ENCODE measurements around the gene ZNF230.

ZNF230 gene

GRCh38 chr19:44002566-44003460 lies at the start of gene ZNF230:
Gene ZNF230, plus strand, starts transcription at chr19:44002957. Its CDS starts 4,122 bp downstream, at chr19:44007079.
- H3K36me3 ChIP-seq (replicated peaks): no peaks in the 10 kb centered on the region; the same call in 1 of the 2 replicates
- in situ Hi-C loops (cut with MboI; ENCODE audit: low sequenced_read_pairs): no loop called here
- peaks cover 9% of the 10 kb centered on the region for H3K4me1 ChIP-seq
- no peaks in the 10 kb centered on the region for H3K27me3 ChIP-seq (ENCODE audit: low read depth)
- H3K9me3 ChIP-seq: 0 out of 2 replicates have a peak, but pooled peaks cover 2% of the 10 kb centered on the region
- DNase-seq (ENCODE audit: low spot score in 2 of 2): peak; percentile 92 to 97
- H3K4me3 ChIP-seq: peak within 1 kb of the TSS; percentile 75

GRCh38 chr19:43956827-43957226 lies 45.9 kb upstream of the ZNF230 start:
- Histone ChIP-seq H3K4me1 (no peaks in the 10 kb centered on the region), H3K4me3 (no peak overlapping the region), H3K9me3 (peaks cover 5% of the 10 kb centered on the region; the same call in 1 of the 2 replicates), H3K27me3 (ENCODE audit: low read depth) (no peaks in the 10 kb centered on the region), H3K36me3 (replicated peaks) (no peaks in the 10 kb centered on the region)
- in situ Hi-C loops (cut with MboI; ENCODE audit: low sequenced_read_pairs): no loop called here
- DNase-seq (ENCODE audit: low spot score in 2 of 2): no peak

- DNase-seq (ENCODE audit: low spot score in 2 of 2): no peak
- Histone ChIP-seq H3K4me1 (no peaks in the 10 kb centered on the region), H3K27me3 (ENCODE audit: low read depth) (no peaks in the 10 kb centered on the region), H3K9me3 (peaks cover 5% of the 10 kb centered on the region; the same call in 1 of the 2 replicates), H3K4me3 (no peak overlapping the region), H3K36me3 (replicated peaks) (no peaks in the 10 kb centered on the region)
- in situ Hi-C loops (cut with MboI; ENCODE audit: low sequenced_read_pairs): no loop called here
These were observed 44.9 kb upstream of the ZNF230 start for GRCh38 chr19:43957891-43958290.

GRCh38 chr19:43960411-43960810 lies 42.3 kb upstream of the ZNF230 start:
- H3K9me3 ChIP-seq: peaks cover 12% of the 10 kb centered on the region
- no peaks in the 10 kb centered on the region for H3K4me1 ChIP-seq
- H3K36me3 ChIP-seq (replicated peaks): peaks cover 15% of the 10 kb centered on the region
- no peak overlapping the region for H3K4me3 ChIP-seq
- DNase-seq (ENCODE audit: low spot score in 2 of 2): no peak
- no peaks in the 10 kb centered on the region for H3K27me3 ChIP-seq (ENCODE audit: low read depth)
- in situ Hi-C loops (cut with MboI; ENCODE audit: low sequenced_read_pairs): no loop called here

- peaks cover 37% of the 10 kb centered on the region for H3K36me3 ChIP-seq (replicated peaks)
- peaks cover 23% of the 10 kb centered on the region for H3K9me3 ChIP-seq
- H3K4me1 ChIP-seq: no peaks in the 10 kb centered on the region
- H3K27me3 ChIP-seq (ENCODE audit: low read depth): no peaks in the 10 kb centered on the region
- in situ Hi-C loops (cut with MboI; ENCODE audit: low sequenced_read_pairs): no loop called here
- H3K4me3 ChIP-seq: no peak overlapping the region
- no peak for DNase-seq (ENCODE audit: low spot score in 2 of 2)
These were observed 36.6 kb upstream of the ZNF230 start for GRCh38 chr19:43966079-43966694.

- Histone ChIP-seq H3K9me3 (peaks cover 8% of the 10 kb centered on the region; the same call in 1 of the 2 replicates), H3K36me3 (replicated peaks) (no peaks in the 10 kb centered on the region), H3K4me3 (no peak overlapping the region), H3K4me1 (no peaks in the 10 kb centered on the region), H3K27me3 (ENCODE audit: low read depth) (no peaks in the 10 kb centered on the region)
- no peak for DNase-seq (ENCODE audit: low spot score in 2 of 2)
- in situ Hi-C loops (cut with MboI; ENCODE audit: low sequenced_read_pairs): no loop called here
These were observed 26.0 kb upstream of the ZNF230 start for GRCh38 chr19:43976732-43977131.

- in situ Hi-C loops (cut with MboI; ENCODE audit: low sequenced_read_pairs): no loop called here
- Histone ChIP-seq H3K9me3 (no peaks in the 10 kb centered on the region), H3K4me1 (no peaks in the 10 kb centered on the region), H3K27me3 (ENCODE audit: low read depth) (no peaks in the 10 kb centered on the region), H3K36me3 (replicated peaks) (no peaks in the 10 kb centered on the region), H3K4me3 (peak overlapping the region; percentile 39; the same call in 1 of the 2 replicates)
- DNase-seq (ENCODE audit: low spot score in 2 of 2): no peak
These were observed 19.2 kb upstream of the ZNF230 start for GRCh38 chr19:43983544-43983911.

- Histone ChIP-seq H3K4me1 (no peaks in the 10 kb centered on the region), H3K4me3 (peak within 1 kb of the TSS; percentile 39), H3K9me3 (no peaks in the 10 kb centered on the region), H3K27me3 (ENCODE audit: low read depth) (no peaks in the 10 kb centered on the region), H3K36me3 (replicated peaks) (no peaks in the 10 kb centered on the region)
- DNase-seq (ENCODE audit: low spot score in 2 of 2): peak; percentile 93 to 98
- in situ Hi-C loops (cut with MboI; ENCODE audit: low sequenced_read_pairs): no loop called here
These were observed 18.7 kb upstream of the ZNF230 start, which contains the start of gene ZNF155 for GRCh38 chr19:43983912-43984686. Gene ZNF155, plus strand, starts transcription at chr19:43984188. Its CDS starts 4,356 bp downstream, at chr19:43988544.

GRCh38 chr19:43984687-43985000 lies 18.1 kb upstream of the ZNF230 start:
- peak overlapping the region; percentile 39 for H3K4me3 ChIP-seq
- no peaks in the 10 kb centered on the region for H3K9me3 ChIP-seq
- no peak for DNase-seq (ENCODE audit: low spot score in 2 of 2)
- no peaks in the 10 kb centered on the region for H3K4me1 ChIP-seq
- H3K27me3 ChIP-seq (ENCODE audit: low read depth): no peaks in the 10 kb centered on the region
- H3K36me3 ChIP-seq (replicated peaks): no peaks in the 10 kb centered on the region
- in situ Hi-C loops (cut with MboI; ENCODE audit: low sequenced_read_pairs): no loop called here

GRCh38 chr19:43997631-43998290 lies 5.0 kb upstream of the ZNF230 start:
- Histone ChIP-seq H3K27me3 (ENCODE audit: low read depth) (no peaks in the 10 kb centered on the region), H3K36me3 (replicated peaks) (no peaks in the 10 kb centered on the region), H3K4me3 (no peak overlapping the region), H3K9me3 (0 out of 2 replicates have a peak, but pooled peaks cover 2% of the 10 kb centered on the region), H3K4me1 (peaks cover 6% of the 10 kb centered on the region)
- in situ Hi-C loops (cut with MboI; ENCODE audit: low sequenced_read_pairs): no loop called here
- DNase-seq (ENCODE audit: low spot score in 2 of 2): no peak

GRCh38 chr19:44002212-44002565 lies 568 bp upstream of the ZNF230 start:
- no peak for DNase-seq (ENCODE audit: low spot score in 2 of 2)
- H3K4me1 ChIP-seq: peaks cover 9% of the 10 kb centered on the region
- H3K27me3 ChIP-seq (ENCODE audit: low read depth): no peaks in the 10 kb centered on the region
- no peaks in the 10 kb centered on the region; the same call in 1 of the 2 replicates for H3K36me3 ChIP-seq (replicated peaks)
- H3K4me3 ChIP-seq: peak overlapping the region; percentile 75
- 0 out of 2 replicates have a peak, but pooled peaks cover 2% of the 10 kb centered on the region for H3K9me3 ChIP-seq
- in situ Hi-C loops (cut with MboI; ENCODE audit: low sequenced_read_pairs): no loop called here

GRCh38 chr19:44003461-44004009 lies 778 bp downstream of the ZNF230 start:
- in situ Hi-C loops (cut with MboI; ENCODE audit: low sequenced_read_pairs): no loop called here
- H3K9me3 ChIP-seq: 0 out of 2 replicates have a peak, but pooled peaks cover 2% of the 10 kb centered on the region
- peak overlapping the region; percentile 75 for H3K4me3 ChIP-seq
- DNase-seq (ENCODE audit: low spot score in 2 of 2): peak in 1 of 2 experiments; percentile 12
- no peaks in the 10 kb centered on the region for H3K27me3 ChIP-seq (ENCODE audit: low read depth)
- H3K4me1 ChIP-seq: peaks cover 9% of the 10 kb centered on the region
- peaks cover 5% of the 10 kb centered on the region for H3K36me3 ChIP-seq (replicated peaks)

- DNase-seq (ENCODE audit: low spot score in 2 of 2): no peak
- Histone ChIP-seq H3K27me3 (ENCODE audit: low read depth) (no peaks in the 10 kb centered on the region), H3K36me3 (replicated peaks) (peaks cover 30% of the 10 kb centered on the region), H3K4me3 (no peak overlapping the region), H3K4me1 (peaks cover 9% of the 10 kb centered on the region), H3K9me3 (peaks cover 5% of the 10 kb centered on the region)
- in situ Hi-C loops (cut with MboI; ENCODE audit: low sequenced_read_pairs): no loop called here
These were observed 3.2 kb downstream of the ZNF230 start for GRCh38 chr19:44005973-44006372.
